SK-N-SH (cell line): ENCODE measurements around the gene PPP1R17.

Source experiments
- CHD2 ChIP-seq: fragments of 150-350 bp; IDR thresholded peaks from 2 replicates; pipeline ENCODE4 v1.6.1; 2018; ENCODE audit warnings: low read length; ENCODE audit not compliant: partially characterized antibody
- CTCF ChIP-seq: fragments of 200-600 bp; sonication (generic); IDR thresholded peaks from 2 replicates; pipeline ENCODE4 v1.6.1; 2017; ENCODE audit warnings: antibody characterized with exemption, mild to moderate bottlenecking, moderate library complexity
- EP300 ChIP-seq, 2 experiments: IDR thresholded peaks; 2 replicates each; pipeline versions ENCODE4 v1.4.0 to v1.6.1; 2012; ENCODE audit warnings: borderline replicate concordance in 1 of 2, low read depth in 1 of 2, low read length in 1 of 2
- EZH2phosphoT487 ChIP-seq: fragments of 200-600 bp; sonication (generic); IDR thresholded peaks from 2 replicates; pipeline ENCODE4 v1.6.1; 2017; ENCODE audit warnings: low read depth, mixed run types, mild to moderate bottlenecking, antibody characterized with exemption, moderate library complexity, borderline replicate concordance
- MXI1 ChIP-seq: IDR thresholded peaks from 2 replicates; pipeline ENCODE4 v1.6.1; 2012; ENCODE audit warnings: mild to moderate bottlenecking, low read depth, low read length, improper control_type of control experiment
- POLR2AphosphoS5 ChIP-seq: IDR thresholded peaks from 2 replicates; pipeline ENCODE4 v1.6.1; 2012; ENCODE audit warnings: low read depth, low read length
- REST ChIP-seq: IDR thresholded peaks from 2 replicates; pipeline ENCODE4 v1.6.1; 2012; ENCODE audit warnings: mild to moderate bottlenecking, low read depth, low read length, moderate library complexity
- SMC3 ChIP-seq: IDR thresholded peaks from 2 replicates; pipeline ENCODE4 v1.6.1; 2012; ENCODE audit warnings: low read depth, low read length, improper control_type of control experiment
- USF2 ChIP-seq: fragments of 150-350 bp; IDR thresholded peaks from 2 replicates; pipeline ENCODE4 v1.6.1; 2017; ENCODE audit warnings: antibody characterized with exemption, low read length, low read depth, borderline replicate concordance
- YY1 ChIP-seq: IDR thresholded peaks from 2 replicates; pipeline ENCODE4 v1.4.0; 2012; ENCODE audit warnings: low read depth, mild to moderate bottlenecking

- TF ChIP-seq YY1 (no peak), CHD2 (no peak), SMC3 (no peak), CTCF (no peak), POLR2AphosphoS5 (no peak), EP300 (IDR thresholded peaks at IDR 0.05; ENCODE audit: borderline replicate concordance in 1 of 2, low read depth in 1 of 2, low read length in 1 of 2) (no peak), EZH2phosphoT487 (no peak), MXI1 (no peak), USF2 (no peak), REST (no peak)
Measured at GRCh38 chr7:31724696-31725095, 37.7 kb downstream of the PPP1R17 start.
